Mononuclear cell (primary cell): Measurements from ENCODE around the gene COL15A1. TPM values are rescaled to one million over a fixed set of nuclear protein-coding genes. Genes with fewer than 3 reads are reported as not detected.

Experiments
- H3K27me3 ChIP-seq: 2 replicates; pipeline ENCODE4 v1.6.0; 2011; ENCODE audit warnings: low read length, control low read depth; ENCODE audit not compliant: insufficient read depth
- H3K4me1 ChIP-seq: 2 replicates; pipeline ENCODE4 v1.5.1; 2011; ENCODE audit warnings: mild to moderate bottlenecking, low read length, control low read depth; ENCODE audit not compliant: insufficient read depth
- H3K4me3 ChIP-seq: 2 replicates; pipeline ENCODE4 v1.5.1; 2011; ENCODE audit warnings: mild to moderate bottlenecking, low read length, moderate library complexity
- H3K9me3 ChIP-seq: 2 replicates; pipeline ENCODE4 v1.5.1; 2011; ENCODE audit warnings: low read depth, mild to moderate bottlenecking, control low read depth, low read length
- total RNA-seq: library from RNA; depleted of rRNA; stranded (reverse); fragments of >200 nt; gene quantifications from one replicate; pipeline ENCODE4 v1.2.3, GENCODE V29; 2012

The COL15A1 gene
- total RNA-seq, 1 donor = not detected

- Histone ChIP-seq H3K4me3 (no peak overlapping the region), H3K4me1 (peaks cover 15% of the 10 kb centered on the region), H3K9me3 (peaks cover 16% of the 10 kb centered on the region), H3K27me3 (no peaks in the 10 kb centered on the region)
Observed at GRCh38 chr9:99011161-99011709, 67.5 kb downstream of the COL15A1 start.

- peaks cover 16% of the 10 kb centered on the region for H3K9me3 ChIP-seq
- H3K4me1 ChIP-seq = peaks cover 15% of the 10 kb centered on the region
- no peaks in the 10 kb centered on the region for H3K27me3 ChIP-seq
- H3K4me3 ChIP-seq = no peak overlapping the region
Observed at GRCh38 chr9:99012957-99013512, 69.3 kb downstream of the COL15A1 start.

GRCh38 chr9:99013550-99013949 lies 69.8 kb downstream of the COL15A1 start:
- H3K9me3 ChIP-seq = peaks cover 16% of the 10 kb centered on the region
- H3K27me3 ChIP-seq = no peaks in the 10 kb centered on the region
- peaks cover 15% of the 10 kb centered on the region for H3K4me1 ChIP-seq
- H3K4me3 ChIP-seq = no peak overlapping the region

GRCh38 chr9:99015448-99015847 lies 71.7 kb downstream of the COL15A1 start:
- Histone ChIP-seq H3K4me1 (peaks cover 15% of the 10 kb centered on the region), H3K9me3 (peaks cover 11% of the 10 kb centered on the region), H3K27me3 (no peaks in the 10 kb centered on the region), H3K4me3 (no peak overlapping the region)

- Histone ChIP-seq H3K9me3 (peaks cover 7% of the 10 kb centered on the region), H3K27me3 (no peaks in the 10 kb centered on the region), H3K4me3 (no peak overlapping the region), H3K4me1 (peaks cover 15% of the 10 kb centered on the region)
Observed at GRCh38 chr9:99015890-99016289, 72.2 kb downstream of the COL15A1 start.

GRCh38 chr9:99016681-99017387 lies 73.1 kb downstream of the COL15A1 start:
- Histone ChIP-seq H3K27me3 (no peaks in the 10 kb centered on the region), H3K4me1 (peaks cover 15% of the 10 kb centered on the region), H3K9me3 (peaks cover 4% of the 10 kb centered on the region), H3K4me3 (no peak overlapping the region)

GRCh38 chr9:99018653-99019052 lies 74.9 kb downstream of the COL15A1 start:
- peaks cover 8% of the 10 kb centered on the region for H3K4me1 ChIP-seq
- no peak overlapping the region for H3K4me3 ChIP-seq
- no peaks in the 10 kb centered on the region for H3K27me3 ChIP-seq
- no peaks in the 10 kb centered on the region for H3K9me3 ChIP-seq

GRCh38 chr9:99019510-99020331 lies 76.0 kb downstream of the COL15A1 start:
- Histone ChIP-seq H3K9me3 (no peaks in the 10 kb centered on the region), H3K4me3 (no peak overlapping the region), H3K4me1 (no peaks in the 10 kb centered on the region), H3K27me3 (no peaks in the 10 kb centered on the region)

GRCh38 chr9:99020786-99021436 lies 77.2 kb downstream of the COL15A1 start:
- H3K9me3 ChIP-seq = no peaks in the 10 kb centered on the region
- H3K4me3 ChIP-seq = no peak overlapping the region
- no peaks in the 10 kb centered on the region for H3K4me1 ChIP-seq
- H3K27me3 ChIP-seq = no peaks in the 10 kb centered on the region

GRCh38 chr9:99021512-99021911 lies 77.8 kb downstream of the COL15A1 start:
- Histone ChIP-seq H3K9me3 (no peaks in the 10 kb centered on the region), H3K4me3 (no peak overlapping the region), H3K4me1 (no peaks in the 10 kb centered on the region), H3K27me3 (no peaks in the 10 kb centered on the region)

- no peak overlapping the region for H3K4me3 ChIP-seq
- H3K27me3 ChIP-seq = no peaks in the 10 kb centered on the region
- no peaks in the 10 kb centered on the region for H3K9me3 ChIP-seq
- H3K4me1 ChIP-seq = no peaks in the 10 kb centered on the region
Observed at GRCh38 chr9:99023231-99023630, 79.5 kb downstream of the COL15A1 start.

- no peak overlapping the region for H3K4me3 ChIP-seq
- H3K4me1 ChIP-seq = peaks cover under 1% of the 10 kb centered on the region
- no peaks in the 10 kb centered on the region for H3K9me3 ChIP-seq
- H3K27me3 ChIP-seq = no peaks in the 10 kb centered on the region
Observed at GRCh38 chr9:99023831-99024230, 80.1 kb downstream of the COL15A1 start.

GRCh38 chr9:99024959-99025358 lies 81.3 kb downstream of the COL15A1 start:
- no peak overlapping the region for H3K4me3 ChIP-seq
- H3K4me1 ChIP-seq = peaks cover 7% of the 10 kb centered on the region
- H3K27me3 ChIP-seq = no peaks in the 10 kb centered on the region
- no peaks in the 10 kb centered on the region for H3K9me3 ChIP-seq

GRCh38 chr9:99025616-99026270 lies 82.0 kb downstream of the COL15A1 start:
- Histone ChIP-seq H3K4me3 (no peak overlapping the region), H3K27me3 (no peaks in the 10 kb centered on the region), H3K4me1 (peaks cover 7% of the 10 kb centered on the region), H3K9me3 (no peaks in the 10 kb centered on the region)
